ENCODE data around the gene UBR2.

DNA sequence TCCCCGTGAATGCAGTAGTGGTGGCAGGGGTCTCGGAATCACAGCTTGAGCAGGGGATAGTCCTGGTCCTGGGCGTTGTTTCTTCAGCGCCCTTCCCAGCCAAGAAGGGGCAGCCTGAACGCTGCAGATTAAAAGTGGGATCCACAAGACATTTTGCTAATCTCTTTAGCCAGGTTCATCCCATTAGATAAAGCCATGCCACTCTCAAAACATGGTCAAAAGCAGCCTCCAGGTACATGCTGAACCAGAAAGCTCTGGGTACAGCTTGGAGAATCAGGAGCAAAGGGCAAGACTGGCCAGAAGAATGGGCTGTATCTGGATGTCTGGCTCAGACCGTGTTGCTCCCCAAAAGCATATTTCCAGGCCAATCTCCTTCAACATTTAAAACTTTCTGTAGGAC, 158.7 kb downstream of the UBR2 start, which contains the start of gene PRPH2:
- TF ChIP-seq, protein P1, sequence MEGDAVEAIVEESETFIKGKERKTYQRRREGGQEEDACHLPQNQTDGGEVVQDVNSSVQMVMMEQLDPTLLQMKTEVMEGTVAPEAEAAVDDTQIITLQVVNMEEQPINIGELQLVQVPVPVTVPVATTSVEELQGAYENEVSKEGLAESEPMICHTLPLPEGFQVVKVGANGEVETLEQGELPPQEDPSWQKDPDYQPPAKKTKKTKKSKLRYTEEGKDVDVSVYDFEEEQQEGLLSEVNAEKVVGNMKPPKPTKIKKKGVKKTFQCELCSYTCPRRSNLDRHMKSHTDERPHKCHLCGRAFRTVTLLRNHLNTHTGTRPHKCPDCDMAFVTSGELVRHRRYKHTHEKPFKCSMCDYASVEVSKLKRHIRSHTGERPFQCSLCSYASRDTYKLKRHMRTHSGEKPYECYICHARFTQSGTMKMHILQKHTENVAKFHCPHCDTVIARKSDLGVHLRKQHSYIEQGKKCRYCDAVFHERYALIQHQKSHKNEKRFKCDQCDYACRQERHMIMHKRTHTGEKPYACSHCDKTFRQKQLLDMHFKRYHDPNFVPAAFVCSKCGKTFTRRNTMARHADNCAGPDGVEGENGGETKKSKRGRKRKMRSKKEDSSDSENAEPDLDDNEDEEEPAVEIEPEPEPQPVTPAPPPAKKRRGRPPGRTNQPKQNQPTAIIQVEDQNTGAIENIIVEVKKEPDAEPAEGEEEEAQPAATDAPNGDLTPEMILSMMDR (conservative IDR thresholded peaks at IDR 0.05; ENCODE audit: low read depth, low read length), result no peak
- TF ChIP-seq EZH2 (IDR thresholded peaks at IDR 0.05; ENCODE audit: borderline replicate concordance, low read depth, low read length, poor library complexity, severe bottlenecking), result no peak

Measured in A673 (cell line).